Measurements from ENCODE around the gene KRT75.

Gene KRT75

GRCh38 chr12:52402377-52402776, 31.8 kb downstream of the KRT75 start:
- no peak for TF ChIP-seq CTCF (IDR thresholded peaks at IDR 0.05; ENCODE audit: insufficient read depth, missing control alignments)
- FAIRE-seq: no peak
- DNase-seq (ENCODE audit: insufficient read length, low spot score): no peak

- DNase-seq (ENCODE audit: insufficient read length, low spot score): no peak
- no peak for TF ChIP-seq CTCF (IDR thresholded peaks at IDR 0.05; ENCODE audit: insufficient read depth, missing control alignments)
- FAIRE-seq: no peak
Measured at GRCh38 chr12:52401926-52402325, 32.2 kb downstream of the KRT75 start.

GRCh38 chr12:52401526-52401925, 32.6 kb downstream of the KRT75 start:
- DNase-seq (ENCODE audit: insufficient read length, low spot score) (no peak), FAIRE-seq (no peak)
- no peak for TF ChIP-seq CTCF (IDR thresholded peaks at IDR 0.05; ENCODE audit: insufficient read depth, missing control alignments)

GRCh38 chr12:52400906-52401305, 33.3 kb downstream of the KRT75 start:
- TF ChIP-seq CTCF (IDR thresholded peaks at IDR 0.05; ENCODE audit: insufficient read depth, missing control alignments): no peak
- DNase-seq (ENCODE audit: insufficient read length, low spot score): no peak
- no peak for FAIRE-seq

GRCh38 chr12:52399756-52400155, 34.4 kb downstream of the KRT75 start:
- DNase-seq (ENCODE audit: insufficient read length, low spot score) (no peak), FAIRE-seq (no peak)
- TF ChIP-seq CTCF (IDR thresholded peaks at IDR 0.05; ENCODE audit: insufficient read depth, missing control alignments): no peak

- TF ChIP-seq CTCF (IDR thresholded peaks at IDR 0.05; ENCODE audit: insufficient read depth, missing control alignments): no peak
- FAIRE-seq (no peak), DNase-seq (ENCODE audit: insufficient read length, low spot score) (no peak)
Measured at GRCh38 chr12:52398176-52398575, 36.0 kb downstream of the KRT75 start.

- FAIRE-seq: no peak
- TF ChIP-seq CTCF (IDR thresholded peaks at IDR 0.05; ENCODE audit: insufficient read depth, missing control alignments): no peak
- DNase-seq (ENCODE audit: insufficient read length, low spot score): no peak
Measured at GRCh38 chr12:52396656-52397055, 37.5 kb downstream of the KRT75 start.
